NCI-H526 (cell line): Measurements from ENCODE around the gene GALNT16.
"Not testable (repeated sequence)": the region's sequence is repeated elsewhere in the genome, so short reads cannot be mapped to it uniquely, and the experiment has no call there.

Source experiments
- DNase-seq, 2 experiments: peaks; one replicate each; lab custom pipeline; 2025; lab: John Stamatoyannopoulos, UW

Gene GALNT16

DNA sequence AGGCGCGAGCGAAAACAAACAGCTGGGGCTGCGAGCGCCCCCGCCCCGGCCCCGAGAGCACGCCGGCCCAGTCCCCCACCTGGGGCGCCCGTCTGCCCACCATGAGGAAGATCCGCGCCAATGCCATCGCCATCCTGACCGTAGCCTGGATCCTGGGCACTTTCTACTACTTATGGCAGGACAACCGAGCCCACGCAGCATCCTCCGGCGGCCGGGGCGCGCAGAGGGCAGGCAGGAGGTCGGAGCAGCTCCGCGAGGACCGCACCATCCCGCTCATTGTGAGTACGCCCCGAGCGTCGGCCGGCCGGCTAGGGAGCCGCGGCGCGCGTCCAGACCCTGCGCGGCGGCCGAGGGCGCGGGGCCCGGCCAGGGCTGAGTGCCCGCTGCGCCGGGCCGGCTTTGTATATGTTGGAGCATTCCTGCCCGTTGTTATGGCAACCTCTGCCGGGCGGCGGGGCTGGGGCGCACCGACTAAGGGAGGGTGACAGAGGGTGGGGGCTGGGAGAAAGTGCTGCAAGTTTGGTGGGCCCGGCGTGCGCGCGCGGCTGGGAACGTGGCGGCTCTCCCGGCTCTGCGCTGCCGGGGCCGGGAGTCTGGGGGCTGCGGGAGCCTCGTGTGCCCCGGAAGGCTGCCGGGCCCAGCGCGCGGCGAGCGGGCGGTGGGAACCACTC is 367 bp downstream of the GALNT16 start:
- peak in 1 of 2 experiments; percentile 59 for DNase-seq

DNA sequence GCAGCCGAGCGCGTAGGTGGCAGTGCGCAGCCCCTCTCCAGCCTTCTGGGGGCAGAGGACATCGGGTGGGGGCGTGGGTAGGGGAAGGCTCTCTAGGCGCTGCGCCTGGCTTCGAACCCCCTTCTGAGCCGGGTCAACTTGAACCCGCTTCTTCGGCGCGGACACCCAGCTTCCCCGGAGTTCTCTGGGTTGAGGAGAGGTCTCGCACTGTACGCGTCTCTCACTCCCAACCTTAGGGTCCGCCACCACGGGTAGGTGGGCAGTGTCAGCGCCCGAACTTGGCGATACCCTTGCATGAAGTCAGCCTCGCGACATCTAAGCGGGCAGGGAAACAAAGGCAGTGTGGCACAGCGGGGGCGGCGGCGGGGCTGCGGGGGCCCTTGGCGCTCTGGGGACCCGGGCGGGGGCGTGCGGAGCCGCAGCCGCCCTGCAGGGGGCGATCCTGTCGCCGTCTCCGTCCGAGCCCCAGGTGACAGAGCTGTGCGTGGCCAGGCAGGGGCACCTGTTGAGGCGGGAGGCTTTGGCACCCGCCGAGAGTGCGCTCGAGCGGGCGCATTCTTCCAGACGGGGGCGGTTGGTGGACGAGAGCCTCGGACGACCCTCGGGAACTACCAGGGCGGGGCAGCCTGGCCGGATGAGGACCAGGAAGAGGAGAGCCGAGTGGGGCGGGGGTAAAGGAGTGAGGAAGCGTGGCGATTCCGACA is 1.1 kb downstream of the GALNT16 start:
- DNase-seq = peak in 1 of 2 experiments; percentile 62

DNA sequence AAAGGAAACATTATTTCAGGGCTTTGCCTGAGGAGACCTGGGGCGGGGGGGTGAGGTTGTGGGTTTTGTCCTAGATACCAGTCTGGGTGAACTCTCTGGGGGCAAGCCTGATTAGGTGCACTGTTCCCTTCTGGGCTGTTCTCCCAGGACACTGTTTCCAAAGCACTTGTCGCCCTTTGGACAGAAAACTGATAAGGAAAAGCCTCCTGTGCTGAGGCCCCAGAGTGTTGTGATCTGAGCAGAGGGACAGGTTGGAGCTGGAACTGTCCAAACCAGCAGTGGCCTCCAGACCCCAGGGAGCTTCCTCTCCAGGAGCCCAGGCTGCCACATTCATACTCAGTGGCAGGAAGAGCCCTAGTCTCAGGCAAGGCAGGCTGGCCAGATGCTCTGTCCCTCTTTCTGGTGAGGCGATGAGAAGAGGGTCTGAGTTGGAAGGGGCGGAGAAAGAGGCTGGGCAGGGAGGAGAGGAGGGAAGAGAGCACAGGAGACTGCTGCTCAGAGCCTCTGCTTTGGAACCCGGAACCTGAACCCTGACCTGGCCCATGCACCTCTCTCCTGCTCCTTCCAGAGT is 1.9 kb downstream of the GALNT16 start:
- peak in 1 of 2 experiments; percentile 14 for DNase-seq

DNA sequence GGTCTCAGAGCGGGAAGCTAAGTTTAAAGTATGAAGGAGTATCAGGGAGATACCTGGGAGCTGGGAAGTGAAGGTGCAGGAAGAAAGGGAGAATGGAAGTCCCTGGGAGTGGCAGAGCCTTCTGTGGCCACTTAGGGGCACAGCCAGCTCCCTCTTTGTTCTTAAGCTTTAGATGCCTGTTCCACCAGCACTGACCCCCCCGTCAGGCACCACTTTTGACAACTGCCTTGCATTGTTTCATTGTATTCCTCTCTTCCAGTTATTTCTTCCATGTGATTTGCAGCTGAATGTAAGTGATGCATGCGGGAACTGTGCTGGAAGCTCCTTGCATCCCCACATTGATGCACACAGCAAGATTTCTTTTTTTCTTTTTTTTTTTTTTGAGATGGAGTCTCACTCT is 2.6 kb downstream of the GALNT16 start:
- DNase-seq = no peak

DNA sequence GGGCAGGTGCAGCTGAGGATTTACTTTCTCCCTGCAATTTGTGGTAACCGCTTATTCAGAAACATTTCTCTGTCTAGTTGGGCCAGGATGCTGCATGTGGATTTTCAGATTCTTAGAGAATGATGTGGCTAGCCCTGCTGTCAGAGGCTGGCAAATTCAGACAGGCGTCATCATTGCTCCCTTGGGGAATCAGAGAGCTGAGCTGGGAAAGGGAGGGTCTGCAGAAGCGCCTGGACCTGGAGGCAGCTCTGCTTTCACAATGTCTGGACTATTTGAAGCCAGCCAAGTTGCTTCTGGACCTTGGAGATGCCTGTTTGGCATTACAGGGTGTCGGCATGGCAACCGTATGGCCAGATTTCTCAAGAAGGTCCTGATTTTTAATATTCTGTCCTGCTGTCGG is 3.4 kb downstream of the GALNT16 start:
- DNase-seq = peak; percentile 51 to 84

DNA sequence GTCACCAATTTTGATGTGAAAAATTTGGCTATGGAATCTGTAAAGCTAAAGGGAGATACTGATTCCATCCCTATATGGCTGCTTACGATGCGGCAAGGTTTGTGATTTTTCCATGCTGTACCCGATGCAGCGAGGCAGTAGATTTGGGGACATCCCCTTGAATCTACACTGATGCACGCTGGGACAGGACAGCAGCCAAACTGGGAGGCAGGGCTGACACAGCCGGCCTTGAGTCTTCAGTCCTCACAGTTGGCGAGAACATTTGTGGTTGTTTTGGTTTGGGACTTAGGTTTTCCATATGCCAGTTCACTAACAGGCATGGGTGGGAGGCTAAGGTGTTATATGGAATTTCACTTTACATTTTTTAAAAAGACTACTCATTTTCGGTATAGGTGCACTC is 3.8 kb downstream of the GALNT16 start:
- no peak for DNase-seq

DNA sequence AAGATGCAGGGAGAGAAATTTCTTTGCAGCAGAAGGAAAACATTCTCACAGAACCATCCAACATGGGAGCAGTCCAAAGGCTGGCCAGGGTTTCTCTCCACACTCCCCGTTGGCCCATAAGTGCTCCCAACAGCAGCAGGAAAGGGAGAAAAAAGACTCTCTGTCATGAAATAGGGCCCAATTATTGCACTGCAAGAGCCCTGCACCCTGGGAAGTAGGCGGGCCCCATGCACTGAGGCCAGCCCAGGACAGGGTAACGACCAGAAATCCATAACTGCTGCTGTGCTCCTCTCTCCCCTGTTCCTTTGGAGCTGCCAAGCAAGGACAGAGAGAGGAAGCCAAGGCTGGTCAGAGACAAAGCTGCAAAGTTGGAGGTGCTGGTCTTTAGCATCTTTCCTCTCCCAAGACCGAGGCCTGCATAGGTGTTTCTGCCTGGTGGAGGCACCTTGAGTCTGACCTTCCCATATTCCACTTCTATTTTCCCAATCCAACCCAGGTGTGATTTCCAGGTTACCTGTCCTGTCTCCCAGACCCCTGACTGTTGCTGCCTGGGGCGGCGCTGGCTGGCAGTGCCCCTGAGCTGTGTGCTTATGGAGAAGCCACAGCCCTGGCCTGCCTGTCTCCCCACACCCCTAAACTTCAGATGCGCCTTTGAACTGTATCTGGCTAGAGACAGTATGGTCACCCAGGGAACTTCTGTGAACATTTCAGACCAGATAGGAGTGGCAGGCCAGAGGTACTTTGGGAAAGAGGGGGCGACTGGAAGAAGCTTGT is 6.8 kb downstream of the GALNT16 start:
- no peak for DNase-seq

DNA sequence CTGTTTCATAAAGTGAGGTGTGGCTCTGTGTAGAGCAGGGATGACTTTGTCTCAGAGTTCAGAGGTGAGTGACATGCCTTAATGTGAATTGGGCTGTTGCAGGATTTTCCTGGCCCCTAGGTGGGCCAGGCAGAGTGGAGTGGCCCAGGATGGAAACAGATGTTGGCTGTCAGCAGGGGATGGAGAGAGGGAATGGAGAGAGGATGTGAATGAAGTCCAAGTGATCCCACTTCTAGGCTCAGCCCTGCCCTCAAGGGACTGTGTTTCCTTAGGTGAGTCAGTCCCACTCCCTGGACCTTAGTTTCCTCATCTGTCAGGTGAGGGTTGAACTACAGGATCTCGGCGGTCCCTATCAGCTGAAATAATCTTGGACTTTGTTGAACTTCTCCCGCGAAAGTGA is 7.5 kb downstream of the GALNT16 start:
- no peak for DNase-seq

DNA sequence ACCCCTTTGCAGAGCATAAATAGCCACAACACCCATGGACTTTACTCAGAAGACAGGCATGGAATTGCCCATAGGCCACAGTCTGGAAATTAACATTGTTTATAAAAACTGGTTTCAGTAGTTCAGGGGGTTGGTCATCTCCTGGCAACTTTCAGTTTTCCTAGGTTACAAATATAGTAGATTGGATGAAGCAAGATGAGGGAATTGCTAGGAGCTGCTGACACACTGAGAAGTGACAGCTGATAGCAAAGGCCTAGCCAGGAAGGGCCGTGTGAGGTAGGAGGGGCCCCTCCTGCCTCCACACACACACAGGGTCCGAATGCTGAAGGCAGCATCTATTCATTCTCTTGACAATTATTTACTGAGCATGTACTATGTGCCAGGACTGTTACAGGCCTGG is 8.3 kb downstream of the GALNT16 start:
- no peak for DNase-seq

DNA sequence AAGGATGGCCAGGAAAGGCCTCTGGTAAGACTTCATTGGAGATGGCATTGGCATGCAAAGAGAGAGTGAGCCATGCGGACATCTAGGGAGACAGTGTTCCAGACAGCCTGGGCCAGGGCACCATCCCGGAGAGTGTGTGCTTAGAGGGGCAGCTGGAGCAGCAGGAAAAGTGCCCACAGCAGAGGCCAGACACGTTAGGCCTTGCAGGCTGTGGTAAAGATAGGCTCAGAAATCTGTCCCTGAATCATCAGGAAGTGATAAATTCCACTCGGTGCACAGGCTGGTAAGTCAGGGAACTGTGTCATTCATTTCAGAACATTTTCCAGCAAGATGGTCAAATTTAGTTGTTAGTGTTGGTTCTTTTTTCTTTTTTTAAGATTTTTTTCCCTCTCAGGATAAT is 8.8 kb downstream of the GALNT16 start:
- no peak for DNase-seq

DNA sequence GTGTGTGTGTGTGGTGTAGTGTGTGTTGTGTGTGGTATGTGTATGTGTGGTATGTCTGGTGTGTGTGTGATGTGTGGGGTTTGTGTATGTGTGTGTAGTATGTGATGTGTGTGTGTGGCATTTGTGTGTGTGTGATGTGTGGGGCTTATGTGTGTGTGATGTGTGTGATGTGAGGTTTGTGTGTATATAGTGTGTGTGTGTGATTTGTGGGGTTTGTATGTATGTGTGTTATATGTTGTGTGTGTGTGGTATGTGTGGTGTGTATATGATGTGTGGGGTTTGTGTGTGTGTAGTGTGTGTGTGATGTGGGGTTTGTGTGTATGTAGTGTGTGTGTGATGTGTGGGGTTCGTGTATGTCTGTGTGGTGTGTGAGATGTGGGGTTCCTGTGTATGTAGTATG is 9.4 kb downstream of the GALNT16 start:
- DNase-seq = no peak

DNA sequence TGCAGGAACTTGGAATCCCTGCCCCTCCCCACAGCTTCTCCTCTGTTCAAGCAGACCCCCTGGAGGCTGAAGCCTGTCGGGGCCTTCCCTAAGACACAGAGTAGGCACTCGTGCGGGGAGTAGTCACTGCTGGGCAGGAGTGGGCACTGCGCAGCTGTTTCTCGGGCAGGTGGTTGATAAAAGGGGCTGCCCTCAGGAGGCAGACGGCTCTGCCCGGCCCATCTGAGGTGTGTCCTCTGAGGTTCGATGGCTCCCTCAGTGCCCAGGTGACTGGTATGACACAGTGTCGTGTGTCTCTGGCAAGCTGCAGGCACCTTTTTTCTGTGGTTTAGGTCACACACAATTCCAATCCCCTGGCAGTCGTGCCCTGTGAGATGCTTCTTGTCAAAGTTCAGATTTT is 10.1 kb downstream of the GALNT16 start:
- DNase-seq = no peak

DNA sequence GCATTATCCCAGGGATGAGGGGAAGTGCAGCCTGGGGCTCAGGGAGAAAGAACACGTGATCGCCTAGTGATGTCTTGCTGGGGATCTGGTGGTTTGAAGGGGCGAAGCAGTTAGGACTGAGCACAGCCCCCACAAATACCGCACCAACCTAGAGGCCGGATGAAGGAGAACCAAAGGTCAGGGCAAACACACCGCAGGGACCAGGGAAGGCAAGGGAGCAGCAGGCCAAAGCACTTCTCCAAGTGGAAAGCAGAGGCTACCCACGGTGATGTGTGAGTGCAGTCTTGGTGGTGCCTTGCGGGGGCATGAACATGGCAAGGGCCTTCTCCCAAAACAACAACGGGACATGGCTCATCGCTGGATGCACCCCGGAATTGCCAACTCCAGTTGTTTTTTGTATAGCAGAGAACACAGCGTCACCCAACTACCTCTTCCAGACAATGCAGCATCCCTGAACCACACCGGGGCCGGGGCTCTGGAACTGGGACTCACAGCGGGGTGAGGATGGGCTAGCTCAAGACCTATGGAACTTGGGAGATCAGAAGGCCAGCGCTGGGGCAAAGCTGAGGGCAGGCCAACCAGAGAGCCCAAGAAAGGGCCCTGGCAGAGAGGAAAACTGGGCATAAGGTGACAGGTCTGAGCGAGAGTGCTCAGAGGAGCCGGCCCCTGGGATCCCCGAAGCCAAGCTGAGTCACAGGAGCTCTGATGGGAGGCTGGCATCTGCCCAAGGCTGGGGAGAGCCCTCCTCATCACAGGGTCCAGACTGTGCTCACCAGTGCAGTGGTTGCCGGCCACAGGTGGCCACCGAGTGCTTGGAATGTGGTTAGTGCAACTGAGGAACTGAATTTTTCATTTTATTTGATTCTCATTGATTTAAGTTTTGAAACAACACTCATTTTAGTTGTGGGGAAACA is 11.1 kb downstream of the GALNT16 start:
- no peak for DNase-seq

DNA sequence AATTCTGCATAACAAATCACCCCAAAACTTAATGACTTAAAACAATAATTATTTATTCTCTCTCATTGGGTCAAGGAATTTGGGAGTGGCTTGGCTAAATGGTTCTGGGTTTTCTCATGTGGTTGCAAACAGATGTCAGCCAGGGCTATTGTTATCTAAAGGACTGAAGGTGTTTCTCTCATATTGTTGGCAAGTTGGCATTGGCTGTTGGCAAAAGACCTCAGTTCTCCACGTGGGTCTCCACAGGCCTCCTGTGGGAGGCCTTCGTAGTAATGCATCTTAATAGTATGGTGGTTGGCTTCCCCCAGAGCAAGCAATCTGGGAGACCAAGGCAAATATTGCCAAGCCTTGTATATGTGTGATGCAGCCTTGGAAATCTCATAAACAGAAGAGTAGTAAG is 14.4 kb downstream of the GALNT16 start:
- DNase-seq = no peak

DNA sequence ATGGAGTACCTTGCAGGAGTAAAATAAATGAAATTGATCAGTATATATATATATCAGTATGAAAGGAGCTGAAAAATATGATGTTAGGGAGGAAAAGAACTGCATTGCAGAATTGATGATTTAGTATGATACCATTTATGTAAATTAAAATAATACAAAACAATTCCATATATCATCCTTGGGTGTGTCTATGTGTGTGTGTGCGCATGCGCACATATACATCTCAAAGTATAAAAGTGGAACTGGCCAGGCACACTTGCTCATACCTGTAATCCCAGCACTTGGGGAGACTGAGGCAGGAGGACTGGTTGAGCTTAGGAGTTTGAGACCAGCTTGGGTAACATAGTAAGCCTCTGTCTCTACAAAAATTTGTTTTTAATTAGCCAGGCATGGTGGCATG is 15.4 kb downstream of the GALNT16 start:
- no peak for DNase-seq

DNA sequence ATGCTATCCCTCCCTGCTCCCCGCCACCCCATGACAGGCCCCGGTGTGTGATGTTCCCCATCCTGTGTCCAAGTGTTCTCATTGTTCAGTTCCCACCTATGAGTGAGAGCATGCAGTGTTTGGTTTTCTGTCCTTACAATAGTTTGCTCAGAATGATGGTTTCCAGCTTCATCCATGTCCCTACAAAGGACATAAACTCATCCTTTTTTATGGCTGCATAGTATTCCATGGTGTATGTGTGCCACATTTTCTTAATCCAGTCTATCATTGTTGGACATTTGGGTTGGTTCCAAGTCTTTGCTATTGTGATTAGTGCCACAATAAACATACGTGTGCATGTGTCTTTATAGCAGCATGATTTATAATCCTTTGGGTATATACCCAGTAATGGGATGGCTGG is 17.4 kb downstream of the GALNT16 start:
- DNase-seq = not testable (repeated sequence)

DNA sequence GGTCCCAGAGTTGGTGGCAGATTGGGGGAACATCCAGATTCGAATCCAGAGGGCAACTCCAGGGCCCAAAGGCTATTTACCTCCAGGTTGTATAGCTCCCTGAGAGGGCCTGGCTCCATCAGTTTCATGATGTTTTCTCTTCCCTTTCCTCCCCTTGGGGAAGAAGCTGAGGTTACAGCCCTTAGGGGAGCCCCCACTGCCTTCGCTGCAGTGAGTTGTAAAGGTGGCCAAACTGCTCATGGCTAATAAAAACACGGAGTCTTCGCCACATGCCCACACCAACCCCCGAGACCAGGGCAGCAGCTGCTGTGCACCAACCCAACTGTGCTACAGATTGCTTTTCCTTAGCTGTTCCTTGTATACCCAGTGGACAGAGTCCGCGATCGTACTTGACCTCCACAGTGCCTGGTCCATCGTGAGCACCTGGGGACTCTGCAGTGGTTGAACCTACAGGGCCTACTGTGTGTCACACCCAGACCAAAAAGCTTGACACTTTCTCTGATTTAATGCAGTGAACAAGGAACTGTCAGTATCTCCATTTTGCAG is 20.9 kb downstream of the GALNT16 start:
- no peak for DNase-seq

DNA sequence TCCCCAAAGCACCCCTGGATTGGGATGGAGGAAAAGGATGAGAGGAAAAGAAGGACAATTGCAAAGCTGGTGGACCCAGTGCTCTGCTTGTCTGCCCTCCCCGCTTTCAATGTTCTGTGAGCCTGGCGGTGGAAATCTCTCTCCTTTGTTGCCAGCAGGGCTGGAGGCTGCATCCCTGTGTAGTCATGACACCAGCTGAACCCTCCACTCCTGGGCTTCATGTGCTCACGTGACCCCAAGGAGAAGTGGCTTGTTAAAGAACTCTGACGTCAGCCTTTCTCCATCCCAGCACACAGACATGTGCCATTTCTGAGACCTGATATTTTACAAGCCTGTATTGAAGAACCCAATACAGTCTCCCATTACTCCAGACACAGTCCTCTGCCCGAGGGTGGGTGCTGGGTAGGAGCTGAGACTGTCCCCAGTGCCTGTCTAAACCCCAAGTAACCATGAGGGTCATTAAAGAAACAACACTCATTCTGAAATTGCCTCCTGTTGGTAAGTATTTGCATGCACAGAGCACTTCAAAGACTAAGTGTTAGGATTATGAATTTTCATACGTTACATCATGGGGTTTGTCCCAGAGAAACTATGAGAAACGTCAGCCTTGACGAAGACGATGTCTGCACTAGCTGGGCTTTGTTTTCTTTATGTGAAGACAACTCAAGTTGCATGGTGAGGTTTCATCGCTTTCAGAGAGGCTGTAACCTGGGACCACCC is 21.7 kb downstream of the GALNT16 start:
- DNase-seq = peak in 1 of 2 experiments; percentile 4

DNA sequence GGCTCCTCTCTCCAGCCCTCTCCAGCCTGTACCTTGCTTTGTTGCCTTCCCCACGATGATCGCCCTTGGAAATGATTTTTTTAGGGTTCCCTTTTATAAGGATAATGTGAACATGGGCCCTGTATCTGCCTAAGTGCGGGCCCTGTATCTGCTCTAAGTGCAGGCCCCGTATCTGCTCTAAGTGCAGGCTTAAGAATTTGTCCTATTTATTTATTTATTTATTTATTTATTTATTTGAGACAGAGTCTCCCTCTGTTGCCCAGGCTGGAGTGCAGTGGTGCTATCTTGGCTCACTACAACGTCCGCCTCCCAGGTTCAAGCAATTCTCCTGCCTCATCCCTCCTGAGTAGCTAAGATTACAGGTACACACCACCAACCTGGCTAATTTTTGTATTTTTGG is 22.5 kb downstream of the GALNT16 start:
- no peak for DNase-seq

DNA sequence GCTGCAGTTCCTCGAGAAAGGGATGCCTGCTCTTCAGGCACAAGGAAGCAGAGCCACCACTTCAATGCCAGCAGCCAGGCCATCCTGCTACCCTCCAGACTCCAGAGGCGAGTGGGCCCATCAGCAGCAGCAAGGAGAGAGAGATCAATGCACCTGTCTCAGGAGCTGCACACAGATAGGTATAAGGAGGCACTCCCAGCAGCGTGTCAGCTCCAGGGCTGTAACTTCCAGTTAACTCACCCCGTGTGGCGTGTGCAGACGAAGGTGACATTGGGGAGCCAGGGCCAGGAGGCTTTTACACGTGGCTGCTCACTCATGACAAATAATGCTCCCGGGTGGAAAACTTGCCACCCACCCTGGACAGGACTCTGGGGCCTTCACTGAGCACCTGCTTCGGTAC is 24.2 kb downstream of the GALNT16 start:
- DNase-seq = no peak
